ENCODE measurements around the gene CAVIN2.

Gene CAVIN2

GRCh38 chr2:191881982-191882816 is 35.3 kb upstream of the CAVIN2 start:
- Mint-ChIP-seq H3K36me3 (ENCODE audit: low read depth) (no peaks in the 10 kb centered on the region), H3K27ac (no peak overlapping the region), H3K4me3 (no peak overlapping the region), H3K4me1 (no peaks in the 10 kb centered on the region), H3K27me3 (ENCODE audit: low read depth, poor library complexity) (no peaks in the 10 kb centered on the region), H3K9me3 (no peaks in the 10 kb centered on the region)
- no peak for DNase-seq
- no peak for TF ChIP-seq CTCF (IDR thresholded peaks at IDR 0.05)

- Mint-ChIP-seq H3K27ac (no peak overlapping the region), H3K4me1 (no peaks in the 10 kb centered on the region), H3K36me3 (ENCODE audit: low read depth) (no peaks in the 10 kb centered on the region), H3K27me3 (ENCODE audit: low read depth, poor library complexity) (no peaks in the 10 kb centered on the region), H3K4me3 (no peak overlapping the region), H3K9me3 (no peaks in the 10 kb centered on the region)
- TF ChIP-seq CTCF (IDR thresholded peaks at IDR 0.05) = no peak
- no peak for DNase-seq
Observed at GRCh38 chr2:191878548-191879279, 31.8 kb upstream of the CAVIN2 start.

- no peaks in the 10 kb centered on the region for H3K27me3 Mint-ChIP-seq (ENCODE audit: low read depth, poor library complexity)
- DNase-seq = no peak
- no peak overlapping the region for H3K27ac Mint-ChIP-seq
- no peaks in the 10 kb centered on the region for H3K36me3 Mint-ChIP-seq (ENCODE audit: low read depth)
- H3K4me3 Mint-ChIP-seq = no peak overlapping the region
- no peaks in the 10 kb centered on the region for H3K9me3 Mint-ChIP-seq
- no peak for TF ChIP-seq CTCF (IDR thresholded peaks at IDR 0.05)
- no peaks in the 10 kb centered on the region for H3K4me1 Mint-ChIP-seq
Observed at GRCh38 chr2:191877875-191878274, 31.0 kb upstream of the CAVIN2 start.

GRCh38 chr2:191875859-191876258 is 29.0 kb upstream of the CAVIN2 start:
- Mint-ChIP-seq H3K27me3 (ENCODE audit: low read depth, poor library complexity) (no peaks in the 10 kb centered on the region), H3K4me3 (no peak overlapping the region), H3K4me1 (no peaks in the 10 kb centered on the region), H3K36me3 (ENCODE audit: low read depth) (no peaks in the 10 kb centered on the region), H3K27ac (no peak overlapping the region), H3K9me3 (no peaks in the 10 kb centered on the region)
- no peak for TF ChIP-seq CTCF (IDR thresholded peaks at IDR 0.05)
- no peak for DNase-seq

- DNase-seq = no peak
- Mint-ChIP-seq H3K4me1 (peaks cover 29% of the 10 kb centered on the region), H3K4me3 (no peak overlapping the region), H3K27ac (no peak overlapping the region), H3K9me3 (no peaks in the 10 kb centered on the region), H3K36me3 (ENCODE audit: low read depth) (no peaks in the 10 kb centered on the region), H3K27me3 (ENCODE audit: low read depth, poor library complexity) (no peaks in the 10 kb centered on the region)
- TF ChIP-seq CTCF (IDR thresholded peaks at IDR 0.05) = no peak
Observed at GRCh38 chr2:191870744-191871143, 23.9 kb upstream of the CAVIN2 start.
